Colonic mucosa (tissue), 4 donors: ENCODE data around the gene ADARB2. TPM values are rescaled to one million over a fixed set of nuclear protein-coding genes. Genes with fewer than 3 reads are reported as not detected.

Source experiments
- DNase-seq: peaks from one replicate; pipeline ENCODE4 v3.0.0-alpha.2; 2020
- H3K27ac ChIP-seq: fragments of 200-600 bp; one replicate; pipeline ENCODE4 v1.8.0; 2021
- H3K27me3 ChIP-seq: fragments of 200-600 bp; one replicate; pipeline ENCODE4 v1.8.0; 2021
- H3K36me3 ChIP-seq: fragments of 200-600 bp; one replicate; pipeline ENCODE4 v1.8.0; 2021
- H3K4me1 ChIP-seq: fragments of 200-600 bp; one replicate; pipeline ENCODE4 v1.8.0; 2021; ENCODE audit warnings: mild to moderate bottlenecking
- H3K4me3 ChIP-seq: fragments of 200-600 bp; one replicate; pipeline ENCODE4 v1.8.0; 2021
- H3K9ac ChIP-seq, 2 donors: one replicate each; pipeline ENCODE4 v1.7.0; 2013; ENCODE audit warnings: control low read depth in 2 of 2, low read depth in 2 of 2, low read length in 2 of 2
- H3K9me3 ChIP-seq: fragments of 200-600 bp; one replicate; pipeline ENCODE4 v1.8.0; 2021
- intact Hi-C: fragments of 100-400 bp; cut with DNase I; formaldehyde crosslinking; loops from one replicate; pipeline ENCODE4 v1.14.1; 2022
- total RNA-seq, 2 donors: library from RNA; stranded (reverse); fragmentation: NEBNext Ultra II Directional in 1 of 2; extraction: Animal tissue kit (Norgen Biotek cat#: 25700) in 1 of 2; gene quantifications; one replicate each; pipeline ENCODE4 v1.2.1, GENCODE V29; 2021
- TF ChIP-seq, protein P1 (sequence below): fragments of 200-600 bp; IDR thresholded peaks from one replicate; pipeline ENCODE4 v1.8.0; 2022; ENCODE audit warnings: antibody characterized with exemption, mild to moderate bottlenecking
- donor health status: healthy.
- donor health status: DM: no; HTN: no; CAD: no.
- donor health status: DM: no; HTN: no; CAD: no.

ADARB2 gene
- total RNA-seq, 2 donors from 2014 or later = 0.19 TPM; not detected in 1

DNA sequence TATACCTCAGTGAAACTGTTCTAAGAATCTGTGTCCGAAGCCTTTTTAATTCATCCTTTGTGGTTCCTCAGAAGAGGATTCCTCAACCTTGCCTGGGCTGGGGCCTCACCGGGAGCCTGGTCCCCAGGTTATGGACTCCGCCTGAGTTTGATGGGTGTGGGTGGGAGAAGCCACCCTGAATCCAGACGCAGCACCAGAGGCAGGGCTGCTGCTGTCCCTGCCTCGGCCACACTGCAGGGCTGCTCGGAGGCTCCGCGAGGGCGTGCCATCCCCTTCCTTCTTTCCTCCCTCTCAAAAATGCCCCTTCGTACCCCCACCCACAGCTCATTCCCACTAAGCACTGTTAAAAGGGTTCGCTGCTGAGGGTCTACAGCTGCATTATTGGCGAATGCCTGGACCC lies 146.3 kb downstream of the ADARB2 start:
- no peak for DNase-seq
- Histone ChIP-seq H3K9ac (no peak overlapping the region), H3K9me3 (no peaks in the 10 kb centered on the region), H3K27ac (no peak overlapping the region), H3K27me3 (no peaks in the 10 kb centered on the region), H3K36me3 (no peaks in the 10 kb centered on the region), H3K4me1 (no peaks in the 10 kb centered on the region), H3K4me3 (no peak overlapping the region)
- intact Hi-C loops = no loop called here
- TF ChIP-seq, protein P1, sequence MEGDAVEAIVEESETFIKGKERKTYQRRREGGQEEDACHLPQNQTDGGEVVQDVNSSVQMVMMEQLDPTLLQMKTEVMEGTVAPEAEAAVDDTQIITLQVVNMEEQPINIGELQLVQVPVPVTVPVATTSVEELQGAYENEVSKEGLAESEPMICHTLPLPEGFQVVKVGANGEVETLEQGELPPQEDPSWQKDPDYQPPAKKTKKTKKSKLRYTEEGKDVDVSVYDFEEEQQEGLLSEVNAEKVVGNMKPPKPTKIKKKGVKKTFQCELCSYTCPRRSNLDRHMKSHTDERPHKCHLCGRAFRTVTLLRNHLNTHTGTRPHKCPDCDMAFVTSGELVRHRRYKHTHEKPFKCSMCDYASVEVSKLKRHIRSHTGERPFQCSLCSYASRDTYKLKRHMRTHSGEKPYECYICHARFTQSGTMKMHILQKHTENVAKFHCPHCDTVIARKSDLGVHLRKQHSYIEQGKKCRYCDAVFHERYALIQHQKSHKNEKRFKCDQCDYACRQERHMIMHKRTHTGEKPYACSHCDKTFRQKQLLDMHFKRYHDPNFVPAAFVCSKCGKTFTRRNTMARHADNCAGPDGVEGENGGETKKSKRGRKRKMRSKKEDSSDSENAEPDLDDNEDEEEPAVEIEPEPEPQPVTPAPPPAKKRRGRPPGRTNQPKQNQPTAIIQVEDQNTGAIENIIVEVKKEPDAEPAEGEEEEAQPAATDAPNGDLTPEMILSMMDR = no peak

DNA sequence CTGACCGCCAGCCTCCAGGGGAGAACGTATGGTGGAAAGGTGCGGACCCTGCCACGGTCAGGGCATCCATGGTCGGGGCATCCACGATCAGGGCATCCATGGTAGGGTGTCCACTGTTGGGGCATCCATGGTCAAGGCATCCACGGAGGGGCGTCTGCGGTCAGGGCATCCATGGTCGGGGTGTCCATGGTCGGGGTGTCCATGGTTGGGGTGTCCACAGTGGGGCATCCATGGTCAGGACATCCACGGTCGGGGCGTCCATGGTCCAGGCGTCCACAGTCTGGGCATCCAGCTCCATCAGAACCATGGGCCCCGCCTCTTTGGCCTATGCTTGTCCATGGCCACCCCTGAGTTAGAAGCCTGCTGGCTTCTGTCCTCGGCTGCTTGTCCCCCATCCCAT lies 148.1 kb downstream of the ADARB2 start:
- Histone ChIP-seq H3K27me3 (no peaks in the 10 kb centered on the region), H3K27ac (no peak overlapping the region), H3K4me1 (no peaks in the 10 kb centered on the region), H3K9ac (no peak overlapping the region), H3K4me3 (no peak overlapping the region), H3K36me3 (no peaks in the 10 kb centered on the region), H3K9me3 (no peaks in the 10 kb centered on the region)
- intact Hi-C loops = no loop called here
- TF ChIP-seq, protein P1 = no peak
- no peak for DNase-seq

DNA sequence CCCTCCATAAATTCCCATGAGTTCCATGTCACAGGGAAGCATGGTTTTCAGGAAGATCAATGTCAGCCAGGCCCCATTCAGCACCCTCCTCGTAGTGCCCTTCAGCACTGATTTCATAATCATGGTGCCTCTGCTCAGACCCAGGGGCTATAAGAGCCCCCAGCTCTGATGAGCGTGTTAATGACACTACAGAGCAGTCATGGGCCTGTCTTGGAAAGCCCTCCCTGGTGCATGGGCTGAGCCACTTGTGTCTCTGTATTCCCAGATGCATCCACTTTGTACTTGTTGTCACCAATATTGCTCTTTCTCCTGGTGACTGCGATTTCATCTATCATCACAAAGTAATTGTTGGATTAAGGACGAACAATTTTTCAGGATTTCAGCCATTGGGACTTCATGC lies 154.6 kb downstream of the ADARB2 start:
- TF ChIP-seq, protein P1 = no peak
- H3K9me3 ChIP-seq = no peaks in the 10 kb centered on the region
- no peaks in the 10 kb centered on the region for H3K4me1 ChIP-seq
- H3K36me3 ChIP-seq = no peaks in the 10 kb centered on the region
- DNase-seq = no peak
- no peak overlapping the region for H3K27ac ChIP-seq
- intact Hi-C loops = no loop called here
- H3K4me3 ChIP-seq = no peak overlapping the region
- no peak overlapping the region for H3K9ac ChIP-seq
- H3K27me3 ChIP-seq = no peaks in the 10 kb centered on the region

DNA sequence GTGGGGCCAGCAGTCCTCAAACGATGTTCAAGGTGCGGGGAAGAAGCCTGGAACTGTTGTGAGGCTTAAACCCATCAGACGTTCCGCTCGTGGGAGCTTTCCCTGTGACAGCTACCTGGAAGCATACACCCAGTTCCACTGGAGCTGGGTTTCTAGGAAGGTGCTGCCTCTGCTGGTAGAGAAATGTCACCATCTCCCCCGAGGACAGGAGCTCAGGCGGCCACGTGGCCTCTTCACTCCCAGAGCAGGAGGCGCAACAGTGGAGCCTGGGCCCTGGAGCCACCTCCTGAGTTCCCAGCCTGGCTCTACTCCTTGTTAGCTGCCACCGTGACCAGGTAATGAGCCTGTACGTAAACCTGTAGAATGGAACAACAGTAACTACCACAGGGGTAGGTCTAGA lies 156.1 kb downstream of the ADARB2 start:
- no peaks in the 10 kb centered on the region for H3K36me3 ChIP-seq
- H3K9me3 ChIP-seq = no peaks in the 10 kb centered on the region
- H3K9ac ChIP-seq = no peak overlapping the region
- no peaks in the 10 kb centered on the region for H3K27me3 ChIP-seq
- intact Hi-C loops = no loop called here
- no peaks in the 10 kb centered on the region for H3K4me1 ChIP-seq
- no peak for DNase-seq
- TF ChIP-seq, protein P1 = no peak
- H3K27ac ChIP-seq = no peak overlapping the region
- no peak overlapping the region for H3K4me3 ChIP-seq

DNA sequence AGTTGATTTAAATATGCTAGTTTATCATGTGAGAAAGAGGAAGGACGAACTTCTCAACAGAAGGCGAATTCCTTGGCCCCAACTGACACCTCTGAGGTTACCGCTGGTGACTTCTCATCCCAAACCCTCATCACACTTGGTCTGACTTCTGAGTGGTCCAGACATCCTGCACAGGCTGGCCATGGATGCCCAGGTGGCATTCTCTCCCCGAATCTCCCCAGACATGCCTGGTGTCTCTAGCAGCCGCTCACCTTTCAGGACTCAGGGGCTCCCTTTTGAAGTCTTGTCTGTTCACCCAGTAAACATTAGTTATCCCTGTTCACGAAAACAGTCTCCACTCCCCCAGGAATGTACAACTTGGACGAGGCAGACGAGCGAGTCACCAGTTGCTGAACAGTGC lies 157.7 kb downstream of the ADARB2 start:
- no peak overlapping the region for H3K4me3 ChIP-seq
- no peak overlapping the region for H3K27ac ChIP-seq
- H3K9me3 ChIP-seq = no peaks in the 10 kb centered on the region
- no peaks in the 10 kb centered on the region for H3K27me3 ChIP-seq
- no peaks in the 10 kb centered on the region for H3K4me1 ChIP-seq
- intact Hi-C loops = no loop called here
- TF ChIP-seq, protein P1 = no peak
- H3K36me3 ChIP-seq = no peaks in the 10 kb centered on the region
- DNase-seq = no peak
- no peak overlapping the region for H3K9ac ChIP-seq

DNA sequence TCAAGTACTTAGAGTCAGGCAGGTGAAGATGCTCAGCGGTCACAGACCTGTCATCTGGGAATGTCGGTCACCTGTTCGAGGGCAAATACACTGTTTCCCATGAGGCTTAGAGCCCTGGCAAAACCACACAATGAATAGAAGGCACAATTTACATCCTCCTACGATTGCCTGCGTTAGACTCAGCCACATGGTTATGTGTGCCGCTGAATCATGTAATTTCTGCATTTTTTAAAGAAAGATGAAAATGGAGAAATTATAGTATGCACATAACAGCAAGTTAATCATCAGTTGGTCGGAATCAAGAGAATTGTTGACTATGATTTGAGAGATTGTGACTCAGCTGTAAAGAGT lies 158.2 kb downstream of the ADARB2 start:
- intact Hi-C loops = no loop called here
- no peak for DNase-seq

More for the DNA sequence above, 158.2 kb downstream of the ADARB2 start:
- no peaks in the 10 kb centered on the region for H3K9me3 ChIP-seq
- no peak overlapping the region for H3K27ac ChIP-seq
- H3K36me3 ChIP-seq = no peaks in the 10 kb centered on the region
- H3K4me1 ChIP-seq = no peaks in the 10 kb centered on the region
- H3K4me3 ChIP-seq = no peak overlapping the region
- H3K9ac ChIP-seq = no peak overlapping the region
- H3K27me3 ChIP-seq = no peaks in the 10 kb centered on the region
- TF ChIP-seq, protein P1 = no peak
